Trophoblast cell (in vitro differentiated cells and primary cell): Measurements from ENCODE around the gene ITGA8.

Source experiments
- DNase-seq, 2 donors: peaks; one replicate each; pipeline ENCODE4 v3.0.0-alpha.2; 2016
- H2AFZ ChIP-seq: 2 replicates; pipeline ENCODE4 v1.6.1; 2013; ENCODE audit warnings: low read length, moderate library complexity, mild to moderate bottlenecking; ENCODE audit not compliant: insufficient read depth, poor library complexity
- H2AK5ac ChIP-seq: 2 replicates; pipeline ENCODE4 v1.6.1; 2013; ENCODE audit warnings: mild to moderate bottlenecking, low read length
- H2BK120ac ChIP-seq: 2 replicates; pipeline ENCODE4 v1.6.1; 2013; ENCODE audit warnings: low read length, mild to moderate bottlenecking, moderate library complexity; ENCODE audit not compliant: insufficient read depth, poor library complexity
- H2BK12ac ChIP-seq: 2 replicates; pipeline ENCODE4 v1.6.1; 2013; ENCODE audit warnings: mild to moderate bottlenecking, low read length, moderate library complexity
- H2BK5ac ChIP-seq: 2 replicates; pipeline ENCODE4 v1.6.1; 2013; ENCODE audit warnings: low read length, low read depth, moderate library complexity, mild to moderate bottlenecking; ENCODE audit not compliant: poor library complexity
- H3K14ac ChIP-seq: 2 replicates; pipeline ENCODE4 v1.6.1; 2013; ENCODE audit warnings: mild to moderate bottlenecking, low read length
- H3K18ac ChIP-seq: 2 replicates; pipeline ENCODE4 v1.6.1; 2013; ENCODE audit warnings: mild to moderate bottlenecking, low read length
- H3K23ac ChIP-seq: 2 replicates; pipeline ENCODE4 v1.6.1; 2013; ENCODE audit warnings: low read length
- H3K27ac ChIP-seq: 2 replicates; pipeline ENCODE4 v1.5.1; 2013; ENCODE audit warnings: low read depth, mild to moderate bottlenecking, inconsistent platforms, low read length, moderate library complexity
- H3K27me3 ChIP-seq: 2 replicates; pipeline ENCODE4 v1.6.1; 2013; ENCODE audit warnings: inconsistent platforms, mild to moderate bottlenecking, low read length, moderate library complexity; ENCODE audit not compliant: insufficient read depth
- H3K36me3 ChIP-seq, 2 experiments: 1 replicate in 1 of 2; 2 replicates in 1 of 2; pipeline ENCODE4 v1.6.1; 2013; ENCODE audit warnings: low read length in 2 of 2, mild to moderate bottlenecking in 2 of 2, moderate library complexity in 1 of 2; ENCODE audit not compliant: insufficient read depth in 2 of 2, control insufficient read depth in 1 of 2
- H3K4ac ChIP-seq: 2 replicates; pipeline ENCODE4 v1.6.1; 2013; ENCODE audit warnings: low read depth, mild to moderate bottlenecking, low read length, moderate library complexity
- H3K4me1 ChIP-seq, 2 experiments: 1 replicate in 1 of 2; 2 replicates in 1 of 2; pipeline ENCODE4 v1.6.1; 2013; ENCODE audit warnings: low read length in 2 of 2, mild to moderate bottlenecking in 2 of 2, moderate library complexity in 1 of 2; ENCODE audit not compliant: insufficient read depth in 2 of 2, control insufficient read depth in 1 of 2
- H3K4me2 ChIP-seq: 2 replicates; pipeline ENCODE4 v1.6.1; 2013; ENCODE audit warnings: inconsistent platforms, mild to moderate bottlenecking, low read length, moderate library complexity
- H3K4me3 ChIP-seq: 2 replicates; pipeline ENCODE4 v1.5.1; 2013; ENCODE audit warnings: mild to moderate bottlenecking, low read depth, low read length, inconsistent platforms
- H3K79me1 ChIP-seq: one replicate; pipeline ENCODE4 v1.6.1; 2013; ENCODE audit warnings: low read length
- H3K79me2 ChIP-seq: 2 replicates; pipeline ENCODE4 v1.6.1; 2013; ENCODE audit warnings: low read length, mild to moderate bottlenecking; ENCODE audit not compliant: control insufficient read depth, insufficient read depth, poor library complexity
- H3K9ac ChIP-seq: 2 replicates; pipeline ENCODE4 v1.6.1; 2013; ENCODE audit warnings: mild to moderate bottlenecking, low read length
- H3K9me3 ChIP-seq: 2 replicates; pipeline ENCODE4 v1.6.1; 2013; ENCODE audit warnings: low read depth, mild to moderate bottlenecking, control low read depth, inconsistent platforms, low read length; ENCODE audit not compliant: insufficient read depth
- H4K12ac ChIP-seq: 2 replicates; pipeline ENCODE4 v1.6.1; 2013; ENCODE audit warnings: low read depth, mild to moderate bottlenecking, low read length, moderate library complexity
- H4K8ac ChIP-seq: 2 replicates; pipeline ENCODE4 v1.6.1; 2013; ENCODE audit warnings: low read depth, mild to moderate bottlenecking, low read length, moderate library complexity
- H4K91ac ChIP-seq: one replicate; pipeline ENCODE4 v1.6.1; 2013; ENCODE audit warnings: low read depth, mild to moderate bottlenecking, low read length, moderate library complexity
- WGBS: extraction: QIAGEN DNeasy Blood & Tissue Kit; methylation state at CpG from one replicate; pipeline ENCODE4 v1.1.7; 2013; ENCODE audit warnings: missing lambda C conversion rate; ENCODE audit not compliant: insufficient read length, insufficient coverage; ENCODE audit errors: extremely low coverage; 5-methylcytosine and 5-hydroxymethylcytosine counted together

ITGA8 gene

GRCh38 chr10:15678851-15679250 is 40.9 kb downstream of the ITGA8 start:
- DNase-seq = no peak
- Histone ChIP-seq H3K18ac (no peak overlapping the region), H3K79me2 (no peaks in the 10 kb centered on the region), H2BK120ac (no peak overlapping the region), H4K8ac (no peak overlapping the region), H3K4me3 (no peak overlapping the region), H3K23ac (no peak overlapping the region), H2BK5ac (no peak overlapping the region), H3K4me2 (no peak overlapping the region), H3K36me3 (no peaks in the 10 kb centered on the region), H4K91ac (no peak overlapping the region), H2AK5ac (no peak overlapping the region), H2AFZ (no peak overlapping the region), H3K4ac (no peak overlapping the region), H3K9ac (no peak overlapping the region), H3K9me3 (no peaks in the 10 kb centered on the region), H3K4me1 (no peaks in the 10 kb centered on the region), H3K79me1 (no peaks in the 10 kb centered on the region), H3K14ac (no peak overlapping the region), H3K27ac (no peak overlapping the region), H2BK12ac (no peak overlapping the region), H4K12ac (no peak overlapping the region), H3K27me3 (no peaks in the 10 kb centered on the region)
- no CpG with 5 or more reads among the region's 3 CpGs for WGBS

GRCh38 chr10:15672469-15672868 is 47.3 kb downstream of the ITGA8 start:
- Histone ChIP-seq H3K4me1 (no peaks in the 10 kb centered on the region), H3K9me3 (no peaks in the 10 kb centered on the region), H3K14ac (no peak overlapping the region), H4K12ac (no peak overlapping the region), H2BK120ac (no peak overlapping the region), H4K91ac (no peak overlapping the region), H2BK12ac (no peak overlapping the region), H3K4me2 (no peak overlapping the region), H3K4me3 (no peak overlapping the region), H3K9ac (no peak overlapping the region), H3K23ac (no peak overlapping the region), H2AK5ac (no peak overlapping the region), H2AFZ (no peak overlapping the region), H2BK5ac (no peak overlapping the region), H3K27ac (no peak overlapping the region), H3K36me3 (no peaks in the 10 kb centered on the region), H3K79me1 (no peaks in the 10 kb centered on the region), H3K27me3 (no peaks in the 10 kb centered on the region), H4K8ac (no peak overlapping the region), H3K79me2 (no peaks in the 10 kb centered on the region), H3K18ac (no peak overlapping the region), H3K4ac (no peak overlapping the region)
- no CpG with 5 or more reads among the region's 3 CpGs for WGBS
- DNase-seq = no peak

GRCh38 chr10:15670880-15671279 is 48.8 kb downstream of the ITGA8 start:
- H2AFZ ChIP-seq = no peak overlapping the region

GRCh38 chr10:15661574-15661973 is 58.1 kb downstream of the ITGA8 start:
- Histone ChIP-seq H3K27ac (no peak overlapping the region), H2AK5ac (no peak overlapping the region), H3K4ac (no peak overlapping the region), H3K23ac (no peak overlapping the region), H3K9me3 (no peaks in the 10 kb centered on the region), H3K4me3 (no peak overlapping the region), H4K12ac (no peak overlapping the region), H3K79me1 (no peaks in the 10 kb centered on the region), H2AFZ (no peak overlapping the region), H2BK5ac (no peak overlapping the region), H3K79me2 (no peaks in the 10 kb centered on the region), H3K18ac (no peak overlapping the region), H3K4me2 (no peak overlapping the region), H2BK12ac (no peak overlapping the region), H2BK120ac (no peak overlapping the region), H4K8ac (no peak overlapping the region), H3K4me1 (no peaks in the 10 kb centered on the region), H4K91ac (no peak overlapping the region), H3K9ac (no peak overlapping the region), H3K36me3 (no peaks in the 10 kb centered on the region), H3K14ac (no peak overlapping the region), H3K27me3 (no peaks in the 10 kb centered on the region)
- no CpG with 5 or more reads among the region's 5 CpGs for WGBS
- DNase-seq = no peak

More at GRCh38 chr10:15670880-15671279, 48.8 kb downstream of the ITGA8 start:
- Histone ChIP-seq H3K4me2 (no peak overlapping the region), H3K18ac (no peak overlapping the region), H3K27me3 (no peaks in the 10 kb centered on the region), H3K79me2 (no peaks in the 10 kb centered on the region), H3K9ac (no peak overlapping the region), H4K91ac (no peak overlapping the region), H3K4ac (no peak overlapping the region), H3K4me3 (no peak overlapping the region), H2BK5ac (no peak overlapping the region), H2BK12ac (no peak overlapping the region), H2AK5ac (no peak overlapping the region), H3K79me1 (no peaks in the 10 kb centered on the region), H2BK120ac (no peak overlapping the region), H4K12ac (no peak overlapping the region), H3K23ac (no peak overlapping the region), H3K14ac (no peak overlapping the region), H3K36me3 (no peaks in the 10 kb centered on the region), H3K4me1 (no peaks in the 10 kb centered on the region), H3K9me3 (no peaks in the 10 kb centered on the region), H3K27ac (no peak overlapping the region), H4K8ac (no peak overlapping the region)
- WGBS = 100% methylated on average over 2 of the region's 5 CpGs
- DNase-seq = no peak
